SK-N-SH treated with all-trans-retinoic acid at 6 μM for 48 hours (cell line): ENCODE measurements around the gene CTIF.

ENCODE experiments used
- ATAC-seq: fragments of 200-7000 bp; cut with Tn5 transposase; 3 replicates; pipeline ENCODE4 v1.9.1; 2020; ENCODE audit warnings: mild to moderate bottlenecking, moderate library complexity
- ARNTL ChIP-seq: fragments of 450-650 bp; formaldehyde crosslinking; IDR thresholded peaks from 2 replicates; pipeline ENCODE4 v1.5.0; 2020; ENCODE audit warnings: low read depth, mild to moderate bottlenecking, moderate library complexity, borderline replicate concordance
- BACH2 ChIP-seq: fragments of 250-450 bp; sonication (Bioruptor Pico); IDR thresholded peaks from 2 replicates; pipeline ENCODE4 v1.9.0; 2021; ENCODE audit warnings: mild to moderate bottlenecking, borderline replicate concordance
- CSDC2 ChIP-seq: fragments of 250-450 bp; sonication (Bioruptor Pico); IDR thresholded peaks from 2 replicates; pipeline ENCODE4 v1.5.0; 2020; ENCODE audit warnings: mild to moderate bottlenecking, moderate library complexity
- ESRRG ChIP-seq: fragments of 250-450 bp; sonication (Bioruptor Pico); IDR thresholded peaks from 2 replicates; pipeline ENCODE4 v1.6.1; 2021; ENCODE audit warnings: mild to moderate bottlenecking
- ISL1 ChIP-seq: fragments of 250-450 bp; sonication (Bioruptor Pico); IDR thresholded peaks from 2 replicates; pipeline ENCODE4 v2.1.2; 2022; ENCODE audit warnings: mild to moderate bottlenecking, moderate library complexity
- OSR1 ChIP-seq: fragments of 250-450 bp; sonication (Bioruptor Pico); IDR thresholded peaks from 2 replicates; pipeline ENCODE4 v1.8.0; 2022; ENCODE audit warnings: moderate library complexity, mild to moderate bottlenecking, inconsistent platforms
- PPARA ChIP-seq: fragments of 250-450 bp; sonication (Bioruptor Pico); IDR thresholded peaks from 2 replicates; pipeline ENCODE4 v1.5.0; 2020; ENCODE audit warnings: mild to moderate bottlenecking, borderline replicate concordance
- SNAI2 ChIP-seq: fragments of 250-450 bp; sonication (Bioruptor Pico); IDR thresholded peaks from 2 replicates; pipeline ENCODE4 v1.5.0; 2020; ENCODE audit warnings: mild to moderate bottlenecking, moderate library complexity
- TCF4 ChIP-seq: fragments of 250-450 bp; sonication (Bioruptor Pico); IDR thresholded peaks from 2 replicates; pipeline ENCODE4 v1.8.0; 2021; ENCODE audit warnings: mild to moderate bottlenecking, moderate library complexity, borderline replicate concordance
- TOX ChIP-seq: fragments of 250-450 bp; sonication (Bioruptor Pico); IDR thresholded peaks from 2 replicates; pipeline ENCODE4 v1.8.0; 2021; ENCODE audit warnings: mild to moderate bottlenecking, moderate library complexity, borderline replicate concordance
- ZC3H10 ChIP-seq: fragments of 250-450 bp; sonication (Bioruptor Pico); IDR thresholded peaks from 2 replicates; pipeline ENCODE4 v1.5.1; 2021; ENCODE audit warnings: mild to moderate bottlenecking, moderate library complexity
- ZFP3 ChIP-seq: fragments of 250-450 bp; sonication (Bioruptor Pico); IDR thresholded peaks from 2 replicates; pipeline ENCODE4 v1.5.0; 2020; ENCODE audit warnings: mild to moderate bottlenecking, moderate library complexity
- ZFP30 ChIP-seq: fragments of 450-650 bp; formaldehyde crosslinking; IDR thresholded peaks from 2 replicates; pipeline ENCODE4 v1.5.0; 2022; ENCODE audit warnings: mild to moderate bottlenecking, moderate library complexity
- ZNF565 ChIP-seq: fragments of 450-650 bp; formaldehyde crosslinking; conservative IDR thresholded peaks from 2 replicates; pipeline ENCODE4 v1.5.0; 2020; ENCODE audit warnings: low read depth, mild to moderate bottlenecking, moderate library complexity
- ZNF70 ChIP-seq: fragments of 450-650 bp; formaldehyde crosslinking; IDR thresholded peaks from 2 replicates; pipeline ENCODE4 v1.5.0; 2020; ENCODE audit warnings: mild to moderate bottlenecking, moderate library complexity
- ZNF8 ChIP-seq: fragments of 450-650 bp; formaldehyde crosslinking; IDR thresholded peaks from 2 replicates; pipeline ENCODE4 v1.5.0; 2020; ENCODE audit warnings: mild to moderate bottlenecking, moderate library complexity
- TF ChIP-seq, protein P1 (sequence below): fragments of 250-450 bp; sonication (Bioruptor Pico); IDR thresholded peaks from 2 replicates; pipeline ENCODE4 v1.5.1; 2021; ENCODE audit warnings: mild to moderate bottlenecking, moderate library complexity
- TF ChIP-seq, protein P2 (sequence below): fragments of 250-450 bp; sonication (Bioruptor Pico); IDR thresholded peaks from 2 replicates; pipeline ENCODE4 v1.8.0; 2020; ENCODE audit warnings: mild to moderate bottlenecking, moderate library complexity, borderline replicate concordance
- TF ChIP-seq, protein P3 (sequence below): fragments of 250-450 bp; sonication (Bioruptor Pico); IDR thresholded peaks from 2 replicates; pipeline ENCODE4 v1.5.1; 2020; ENCODE audit warnings: low read depth, mild to moderate bottlenecking, moderate library complexity
- TF ChIP-seq, protein P4 (sequence below): fragments of 250-450 bp; sonication (Bioruptor Pico); IDR thresholded peaks from 2 replicates; pipeline ENCODE4 v1.8.0; 2021; ENCODE audit warnings: low read depth, mild to moderate bottlenecking, moderate library complexity, borderline replicate concordance
- TF ChIP-seq, protein P5 (sequence below): fragments of 250-450 bp; sonication (Bioruptor Pico); IDR thresholded peaks from 2 replicates; pipeline ENCODE4 v1.5.0; 2020; ENCODE audit warnings: mild to moderate bottlenecking, moderate library complexity

Gene CTIF

DNA sequence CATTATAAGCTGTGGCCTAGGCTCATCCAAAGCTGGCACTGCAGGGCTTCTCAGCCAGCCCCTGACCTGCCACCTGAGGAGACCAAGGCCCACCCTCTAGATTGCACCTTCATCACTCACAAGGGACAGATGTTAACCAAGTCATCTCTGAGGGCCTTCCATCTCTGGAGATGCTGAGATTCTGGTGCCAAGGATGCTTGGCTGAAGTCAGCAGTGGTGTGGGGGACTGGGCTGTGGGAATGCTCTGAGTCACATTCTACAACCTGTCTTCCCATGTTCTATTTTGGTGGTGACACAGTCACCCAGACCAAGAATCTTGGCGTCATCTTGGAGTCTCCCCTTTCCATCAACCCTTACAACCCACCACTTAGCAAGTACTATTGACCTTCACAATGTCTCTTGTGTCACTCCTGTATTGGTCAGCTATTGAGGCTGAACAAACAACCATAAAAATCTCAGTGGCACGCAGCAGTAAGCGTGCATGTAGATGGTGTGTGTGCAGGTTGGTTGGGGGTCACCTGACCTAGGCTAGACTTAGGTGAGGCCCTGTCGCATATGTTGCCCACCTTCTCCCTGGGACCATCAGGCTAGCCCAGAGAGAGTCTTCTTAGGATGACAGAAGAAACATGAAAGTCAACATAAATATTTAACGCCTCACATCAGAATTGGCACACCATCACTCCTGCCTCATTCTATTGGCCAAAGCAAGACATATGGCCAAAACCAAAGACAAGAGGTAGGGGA, 276.9 kb downstream of the CTIF start:
- no peak for ATAC-seq

DNA sequence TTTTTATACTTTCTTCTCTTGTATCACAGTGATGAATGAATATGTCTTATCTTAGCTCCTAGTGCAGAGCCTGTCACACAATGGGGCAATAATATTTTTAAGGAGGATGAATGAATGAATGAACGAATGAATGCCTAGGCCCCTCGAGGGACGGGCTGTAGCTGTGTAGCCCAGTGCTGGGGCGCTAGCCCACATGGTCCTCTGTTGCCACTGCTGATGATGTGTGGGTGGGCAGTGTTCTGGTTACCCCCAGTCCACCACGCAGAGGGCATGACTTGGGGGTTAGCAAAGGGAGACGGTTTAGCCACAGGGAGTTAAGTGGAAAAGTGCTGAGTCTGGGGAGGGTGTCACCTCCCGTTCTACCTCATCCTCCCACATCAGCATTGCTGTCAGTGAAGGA, 277.7 kb downstream of the CTIF start:
- no peak for ATAC-seq
- TF ChIP-seq ZNF70 (CRISPR knock-in tag): no peak
- no peak for TF ChIP-seq TCF4 (CRISPR knock-in tag)
- no peak for TF ChIP-seq SNAI2 (CRISPR knock-in tag)
- TF ChIP-seq ZC3H10 (CRISPR knock-in tag): no peak
- TF ChIP-seq CSDC2 (CRISPR knock-in tag): no peak
- no peak for TF ChIP-seq ZFP3 (CRISPR knock-in tag)
- TF ChIP-seq, protein P1, sequence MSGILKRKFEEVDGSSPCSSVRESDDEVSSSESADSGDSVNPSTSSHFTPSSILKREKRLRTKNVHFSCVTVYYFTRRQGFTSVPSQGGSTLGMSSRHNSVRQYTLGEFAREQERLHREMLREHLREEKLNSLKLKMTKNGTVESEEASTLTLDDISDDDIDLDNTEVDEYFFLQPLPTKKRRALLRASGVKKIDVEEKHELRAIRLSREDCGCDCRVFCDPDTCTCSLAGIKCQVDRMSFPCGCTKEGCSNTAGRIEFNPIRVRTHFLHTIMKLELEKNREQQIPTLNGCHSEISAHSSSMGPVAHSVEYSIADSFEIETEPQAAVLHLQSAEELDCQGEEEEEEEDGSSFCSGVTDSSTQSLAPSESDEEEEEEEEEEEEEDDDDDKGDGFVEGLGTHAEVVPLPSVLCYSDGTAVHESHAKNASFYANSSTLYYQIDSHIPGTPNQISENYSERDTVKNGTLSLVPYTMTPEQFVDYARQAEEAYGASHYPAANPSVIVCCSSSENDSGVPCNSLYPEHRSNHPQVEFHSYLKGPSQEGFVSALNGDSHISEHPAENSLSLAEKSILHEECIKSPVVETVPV: no peak
- TF ChIP-seq, protein P2, sequence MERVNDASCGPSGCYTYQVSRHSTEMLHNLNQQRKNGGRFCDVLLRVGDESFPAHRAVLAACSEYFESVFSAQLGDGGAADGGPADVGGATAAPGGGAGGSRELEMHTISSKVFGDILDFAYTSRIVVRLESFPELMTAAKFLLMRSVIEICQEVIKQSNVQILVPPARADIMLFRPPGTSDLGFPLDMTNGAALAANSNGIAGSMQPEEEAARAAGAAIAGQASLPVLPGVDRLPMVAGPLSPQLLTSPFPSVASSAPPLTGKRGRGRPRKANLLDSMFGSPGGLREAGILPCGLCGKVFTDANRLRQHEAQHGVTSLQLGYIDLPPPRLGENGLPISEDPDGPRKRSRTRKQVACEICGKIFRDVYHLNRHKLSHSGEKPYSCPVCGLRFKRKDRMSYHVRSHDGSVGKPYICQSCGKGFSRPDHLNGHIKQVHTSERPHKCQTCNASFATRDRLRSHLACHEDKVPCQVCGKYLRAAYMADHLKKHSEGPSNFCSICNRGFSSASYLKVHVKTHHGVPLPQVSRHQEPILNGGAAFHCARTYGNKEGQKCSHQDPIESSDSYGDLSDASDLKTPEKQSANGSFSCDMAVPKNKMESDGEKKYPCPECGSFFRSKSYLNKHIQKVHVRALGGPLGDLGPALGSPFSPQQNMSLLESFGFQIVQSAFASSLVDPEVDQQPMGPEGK: no peak
- TF ChIP-seq ZFP30 (CRISPR knock-in tag): no peak
- no peak for TF ChIP-seq OSR1 (CRISPR knock-in tag)
- TF ChIP-seq, protein P3, sequence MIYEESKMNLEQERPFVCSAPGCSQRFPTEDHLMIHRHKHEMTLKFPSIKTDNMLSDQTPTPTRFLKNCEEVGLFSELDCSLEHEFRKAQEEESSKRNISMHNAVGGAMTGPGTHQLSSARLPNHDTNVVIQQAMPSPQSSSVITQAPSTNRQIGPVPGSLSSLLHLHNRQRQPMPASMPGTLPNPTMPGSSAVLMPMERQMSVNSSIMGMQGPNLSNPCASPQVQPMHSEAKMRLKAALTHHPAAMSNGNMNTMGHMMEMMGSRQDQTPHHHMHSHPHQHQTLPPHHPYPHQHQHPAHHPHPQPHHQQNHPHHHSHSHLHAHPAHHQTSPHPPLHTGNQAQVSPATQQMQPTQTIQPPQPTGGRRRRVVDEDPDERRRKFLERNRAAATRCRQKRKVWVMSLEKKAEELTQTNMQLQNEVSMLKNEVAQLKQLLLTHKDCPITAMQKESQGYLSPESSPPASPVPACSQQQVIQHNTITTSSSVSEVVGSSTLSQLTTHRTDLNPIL (CRISPR knock-in tag): no peak
- TF ChIP-seq ZNF565: no peak
- TF ChIP-seq ZNF8: no peak

More for the DNA sequence above, 276.9 kb downstream of the CTIF start:
- TF ChIP-seq ZC3H10 (CRISPR knock-in tag): no peak
- no peak for TF ChIP-seq ZNF70 (CRISPR knock-in tag)
- TF ChIP-seq TOX (CRISPR knock-in tag): no peak
- TF ChIP-seq ESRRG (CRISPR knock-in tag): no peak
- TF ChIP-seq, protein P1: no peak
- TF ChIP-seq ZFP30 (CRISPR knock-in tag): no peak
- TF ChIP-seq, protein P3 (CRISPR knock-in tag): no peak
- TF ChIP-seq, protein P4, sequence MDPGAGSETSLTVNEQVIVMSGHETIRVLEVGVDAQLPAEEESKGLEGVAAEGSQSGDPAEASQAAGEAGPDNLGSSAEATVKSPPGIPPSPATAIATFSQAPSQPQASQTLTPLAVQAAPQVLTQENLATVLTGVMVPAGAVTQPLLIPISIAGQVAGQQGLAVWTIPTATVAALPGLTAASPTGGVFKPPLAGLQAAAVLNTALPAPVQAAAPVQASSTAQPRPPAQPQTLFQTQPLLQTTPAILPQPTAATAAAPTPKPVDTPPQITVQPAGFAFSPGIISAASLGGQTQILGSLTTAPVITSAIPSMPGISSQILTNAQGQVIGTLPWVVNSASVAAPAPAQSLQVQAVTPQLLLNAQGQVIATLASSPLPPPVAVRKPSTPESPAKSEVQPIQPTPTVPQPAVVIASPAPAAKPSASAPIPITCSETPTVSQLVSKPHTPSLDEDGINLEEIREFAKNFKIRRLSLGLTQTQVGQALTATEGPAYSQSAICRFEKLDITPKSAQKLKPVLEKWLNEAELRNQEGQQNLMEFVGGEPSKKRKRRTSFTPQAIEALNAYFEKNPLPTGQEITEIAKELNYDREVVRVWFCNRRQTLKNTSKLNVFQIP (CRISPR knock-in tag): no peak
- TF ChIP-seq, protein P5, sequence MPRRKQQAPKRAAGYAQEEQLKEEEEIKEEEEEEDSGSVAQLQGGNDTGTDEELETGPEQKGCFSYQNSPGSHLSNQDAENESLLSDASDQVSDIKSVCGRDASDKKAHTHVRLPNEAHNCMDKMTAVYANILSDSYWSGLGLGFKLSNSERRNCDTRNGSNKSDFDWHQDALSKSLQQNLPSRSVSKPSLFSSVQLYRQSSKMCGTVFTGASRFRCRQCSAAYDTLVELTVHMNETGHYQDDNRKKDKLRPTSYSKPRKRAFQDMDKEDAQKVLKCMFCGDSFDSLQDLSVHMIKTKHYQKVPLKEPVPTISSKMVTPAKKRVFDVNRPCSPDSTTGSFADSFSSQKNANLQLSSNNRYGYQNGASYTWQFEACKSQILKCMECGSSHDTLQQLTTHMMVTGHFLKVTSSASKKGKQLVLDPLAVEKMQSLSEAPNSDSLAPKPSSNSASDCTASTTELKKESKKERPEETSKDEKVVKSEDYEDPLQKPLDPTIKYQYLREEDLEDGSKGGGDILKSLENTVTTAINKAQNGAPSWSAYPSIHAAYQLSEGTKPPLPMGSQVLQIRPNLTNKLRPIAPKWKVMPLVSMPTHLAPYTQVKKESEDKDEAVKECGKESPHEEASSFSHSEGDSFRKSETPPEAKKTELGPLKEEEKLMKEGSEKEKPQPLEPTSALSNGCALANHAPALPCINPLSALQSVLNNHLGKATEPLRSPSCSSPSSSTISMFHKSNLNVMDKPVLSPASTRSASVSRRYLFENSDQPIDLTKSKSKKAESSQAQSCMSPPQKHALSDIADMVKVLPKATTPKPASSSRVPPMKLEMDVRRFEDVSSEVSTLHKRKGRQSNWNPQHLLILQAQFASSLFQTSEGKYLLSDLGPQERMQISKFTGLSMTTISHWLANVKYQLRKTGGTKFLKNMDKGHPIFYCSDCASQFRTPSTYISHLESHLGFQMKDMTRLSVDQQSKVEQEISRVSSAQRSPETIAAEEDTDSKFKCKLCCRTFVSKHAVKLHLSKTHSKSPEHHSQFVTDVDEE (CRISPR knock-in tag): no peak
- TF ChIP-seq ARNTL: no peak
- no peak for TF ChIP-seq ISL1 (CRISPR knock-in tag)
- no peak for TF ChIP-seq BACH2 (CRISPR knock-in tag)
- TF ChIP-seq, protein P2: no peak
- no peak for TF ChIP-seq CSDC2 (CRISPR knock-in tag)
- no peak for TF ChIP-seq PPARA (CRISPR knock-in tag)
